ENCODE data around the gene STK11.

GRCh38 chr19:1173845-1174809 lies 31.5 kb upstream of the STK11 start, which contains the start of gene SBNO2:
- TF ChIP-seq CTCF (conservative IDR thresholded peaks at IDR 0.05) (no peak), EZH2 (IDR thresholded peaks at IDR 0.05; ENCODE audit: low read depth) (no peak)

Data from PC-9 (cell line).